NCI-H2081 treated with DMSO at 0.1 percent for 48 hours (cell line): ENCODE results near the gene EVA1C.
A peak's percentile ranks its signal among the peaks of the same experiment; 100 is the strongest.
"Not testable (repeated sequence)": the region's sequence is repeated elsewhere in the genome, so short reads cannot be mapped to it uniquely, and the experiment has no call there.

Source experiments
- DNase-seq: peaks from one replicate; lab custom pipeline; 2025; lab: John Stamatoyannopoulos, UW

The EVA1C gene

GRCh38 chr21:32390537-32391224 is 21.8 kb upstream of the EVA1C start:
- DNase-seq = not testable (repeated sequence)

GRCh38 chr21:32391755-32392154 is 20.8 kb upstream of the EVA1C start:
- no peak for DNase-seq

- DNase-seq = no peak
Observed at GRCh38 chr21:32392299-32392879, 20.1 kb upstream of the EVA1C start.

- peak; percentile 31 for DNase-seq
Observed at GRCh38 chr21:32392880-32393676, 19.4 kb upstream of the EVA1C start, which contains the start of gene URB1. URB1 (minus strand) TSS chr21:32393012; CDS start chr21:32392910, 102 bp downstream.

GRCh38 chr21:32393677-32394001 is 18.9 kb upstream of the EVA1C start:
- DNase-seq = no peak

- DNase-seq = no peak
Observed at GRCh38 chr21:32403201-32403777, 9.2 kb upstream of the EVA1C start.

- no peak for DNase-seq
Observed at GRCh38 chr21:32406405-32406804, 6.1 kb upstream of the EVA1C start.

GRCh38 chr21:32410291-32410690 is 2.2 kb upstream of the EVA1C start:
- no peak for DNase-seq

- DNase-seq = no peak
Observed at GRCh38 chr21:32410916-32411315, 1.6 kb upstream of the EVA1C start.

GRCh38 chr21:32411350-32412161 is 950 bp upstream of the EVA1C start:
- no peak for DNase-seq

- DNase-seq = no peak
Observed at GRCh38 chr21:32413015-32413504, 554 bp downstream of the EVA1C start.

- no peak for DNase-seq
Observed at GRCh38 chr21:32413697-32414578, 1.4 kb downstream of the EVA1C start.

- no peak for DNase-seq
Observed at GRCh38 chr21:32414579-32415358, 2.3 kb downstream of the EVA1C start.

- DNase-seq = no peak
Observed at GRCh38 chr21:32415451-32416398, 3.2 kb downstream of the EVA1C start.

- DNase-seq = no peak
Observed at GRCh38 chr21:32418146-32418545, 5.6 kb downstream of the EVA1C start.

- no peak for DNase-seq
Observed at GRCh38 chr21:32422064-32422463, 9.6 kb downstream of the EVA1C start.

GRCh38 chr21:32423320-32424190 is 11.0 kb downstream of the EVA1C start:
- no peak for DNase-seq

GRCh38 chr21:32424191-32424535 is 11.7 kb downstream of the EVA1C start:
- DNase-seq = no peak
